ENCODE results near the gene CUL5. TPM values are rescaled to one million over a fixed set of nuclear protein-coding genes. Genes with fewer than 3 reads are reported as not detected.
A peak's percentile ranks its signal among the peaks of the same experiment; 100 is the strongest.

CUL5 gene
- polyA plus RNA-seq, 1 experiment, result 26.0 TPM

GRCh38 chr11:108009497-108010370 lies 1.0 kb downstream of the CUL5 start:
- POLR2A ChIA-PET, result interaction anchor here (0.9 to 1.5 kb wide), 4 partner anchors 28 to 213 kb away, joined by 3 to 10 read pairs (median 4); partner anchors contain the start of genes ATM and NPAT
- CTCF ChIA-PET, result interaction anchor here (0.6 to 2.2 kb wide), 20 partner anchors 8 to 644 kb away, joined by 3 to 18 read pairs (median 6); no protein-coding TSS in a partner anchor
- H3K4me3 ChIP-seq (ENCODE audit: low read depth, low read length), result peak overlapping the region; percentile 100
- peaks cover 2% of the 10 kb centered on the region; the same call in 1 of the 2 replicates for H3K9me3 ChIP-seq (ENCODE audit: control insufficient read depth, insufficient read depth, low read length)
- DNase-seq (ENCODE audit: low read depth, low spot score), result no peak
- H3K27ac ChIP-seq (ENCODE audit: low read depth, low read length), result peak overlapping the region; percentile 97
- H3K27me3 ChIP-seq (ENCODE audit: control insufficient read depth, insufficient read depth, low read length), result no peaks in the 10 kb centered on the region
- TF ChIP-seq, protein P1, sequence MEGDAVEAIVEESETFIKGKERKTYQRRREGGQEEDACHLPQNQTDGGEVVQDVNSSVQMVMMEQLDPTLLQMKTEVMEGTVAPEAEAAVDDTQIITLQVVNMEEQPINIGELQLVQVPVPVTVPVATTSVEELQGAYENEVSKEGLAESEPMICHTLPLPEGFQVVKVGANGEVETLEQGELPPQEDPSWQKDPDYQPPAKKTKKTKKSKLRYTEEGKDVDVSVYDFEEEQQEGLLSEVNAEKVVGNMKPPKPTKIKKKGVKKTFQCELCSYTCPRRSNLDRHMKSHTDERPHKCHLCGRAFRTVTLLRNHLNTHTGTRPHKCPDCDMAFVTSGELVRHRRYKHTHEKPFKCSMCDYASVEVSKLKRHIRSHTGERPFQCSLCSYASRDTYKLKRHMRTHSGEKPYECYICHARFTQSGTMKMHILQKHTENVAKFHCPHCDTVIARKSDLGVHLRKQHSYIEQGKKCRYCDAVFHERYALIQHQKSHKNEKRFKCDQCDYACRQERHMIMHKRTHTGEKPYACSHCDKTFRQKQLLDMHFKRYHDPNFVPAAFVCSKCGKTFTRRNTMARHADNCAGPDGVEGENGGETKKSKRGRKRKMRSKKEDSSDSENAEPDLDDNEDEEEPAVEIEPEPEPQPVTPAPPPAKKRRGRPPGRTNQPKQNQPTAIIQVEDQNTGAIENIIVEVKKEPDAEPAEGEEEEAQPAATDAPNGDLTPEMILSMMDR (IDR thresholded peaks at IDR 0.05; ENCODE audit: low read depth, low read length), result no peak

- Histone ChIP-seq H3K27me3 (ENCODE audit: control insufficient read depth, insufficient read depth, low read length) (no peaks in the 10 kb centered on the region), H3K9me3 (ENCODE audit: control insufficient read depth, insufficient read depth, low read length) (peaks cover 2% of the 10 kb centered on the region; the same call in 1 of the 2 replicates), H3K27ac (ENCODE audit: low read depth, low read length) (no peak overlapping the region), H3K4me3 (ENCODE audit: low read depth, low read length) (no peak overlapping the region)
- TF ChIP-seq, protein P1 (IDR thresholded peaks at IDR 0.05; ENCODE audit: low read depth, low read length), result no peak
- DNase-seq (ENCODE audit: low read depth, low spot score), result no peak
- CTCF ChIA-PET, result interaction anchor here (0.7 to 2.0 kb wide), 2 partner anchors 25 to 87 kb away, joined by 7 to 8 read pairs; no protein-coding TSS in a partner anchor
- POLR2A ChIA-PET, result interaction anchor here (0.8 kb wide), 1 partner anchor 764 kb away, joined by 5 read pairs; no protein-coding TSS in a partner anchor
These were observed 3.5 kb downstream of the CUL5 start for GRCh38 chr11:108012139-108012725.

DNA sequence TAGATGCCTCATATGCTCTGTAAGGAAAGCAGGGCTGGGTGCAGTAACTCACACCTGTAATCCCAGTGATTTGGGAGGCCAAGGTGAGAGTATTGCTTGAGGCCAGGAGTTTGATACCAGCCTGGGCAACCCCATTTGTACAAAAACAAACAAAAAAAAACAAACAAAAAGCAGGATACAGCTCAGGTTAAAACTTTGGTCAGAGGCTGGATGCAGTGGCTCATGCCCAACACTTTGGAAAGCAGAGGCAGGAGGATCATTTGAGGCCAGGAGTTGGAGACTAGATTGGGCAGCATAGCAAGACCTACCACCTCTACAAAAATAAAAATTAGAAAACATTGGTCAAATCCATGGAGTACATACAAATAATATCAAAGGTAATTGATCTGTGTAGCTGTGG lies 7.9 kb downstream of the CUL5 start:
- no peak for DNase-seq (ENCODE audit: low read depth, low spot score)
- no peak overlapping the region for H3K4me3 ChIP-seq (ENCODE audit: low read depth, low read length)
- ChIA-PET POLR2A (no interaction called here), CTCF (interaction anchor here (0.9 kb wide), 1 partner anchor 9 kb away, joined by 4 read pairs; no protein-coding TSS in a partner anchor)
- TF ChIP-seq, protein P1 (IDR thresholded peaks at IDR 0.05; ENCODE audit: low read depth, low read length), result no peak
- H3K9me3 ChIP-seq (ENCODE audit: control insufficient read depth, insufficient read depth, low read length), result no peaks in the 10 kb centered on the region
- no peak overlapping the region for H3K27ac ChIP-seq (ENCODE audit: low read depth, low read length)
- H3K27me3 ChIP-seq (ENCODE audit: control insufficient read depth, insufficient read depth, low read length), result no peaks in the 10 kb centered on the region

GRCh38 chr11:108018708-108019107 lies 10.0 kb downstream of the CUL5 start:
- no peak for DNase-seq (ENCODE audit: low read depth, low spot score)
- CTCF ChIA-PET, result interaction anchor here (2.1 kb wide), 1 partner anchor 10 kb away, joined by 11 read pairs; the partner anchor contains the start of gene CUL5
- no peaks in the 10 kb centered on the region for H3K9me3 ChIP-seq (ENCODE audit: control insufficient read depth, insufficient read depth, low read length)
- no peak overlapping the region for H3K27ac ChIP-seq (ENCODE audit: low read depth, low read length)
- POLR2A ChIA-PET, result interaction anchor here (0.7 to 0.9 kb wide), 2 partner anchors 10 to 50 kb away, joined by 3 to 4 read pairs; partner anchors contain the start of gene CUL5
- H3K27me3 ChIP-seq (ENCODE audit: control insufficient read depth, insufficient read depth, low read length), result no peaks in the 10 kb centered on the region
- TF ChIP-seq, protein P1 (IDR thresholded peaks at IDR 0.05; ENCODE audit: low read depth, low read length), result no peak
- no peak overlapping the region for H3K4me3 ChIP-seq (ENCODE audit: low read depth, low read length)

Measured in AG04450 (cell line).